ENCODE results near the gene SMURF2. TPM values are rescaled to one million over a fixed set of nuclear protein-coding genes. Genes with fewer than 3 reads are reported as not detected.

The SMURF2 gene
- total RNA-seq, 1 donor from 2014 or later = 39.6 TPM

DNA sequence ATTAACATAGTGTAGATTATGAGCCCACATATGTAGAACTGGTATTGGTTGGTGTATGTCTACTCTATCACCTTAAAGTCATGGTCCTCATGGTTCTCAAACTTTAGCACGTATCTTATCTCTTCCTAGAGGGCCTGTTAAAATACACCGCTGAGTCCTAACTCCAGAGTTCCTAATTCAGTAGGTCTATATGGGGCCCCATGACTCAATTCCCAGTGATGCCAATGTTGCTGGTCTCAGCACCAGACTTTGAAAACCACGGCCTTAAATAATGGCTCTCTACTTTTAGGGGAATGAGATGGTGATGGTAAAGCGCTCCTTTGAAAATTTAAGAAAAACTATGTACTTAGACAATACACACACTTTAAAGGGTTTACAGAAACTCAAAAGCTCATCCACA lies 36.6 kb downstream of the SMURF2 start:
- Histone ChIP-seq H3K4me3 (no peak overlapping the region), H3K4me1 (peaks cover 58% of the 10 kb centered on the region), H3K9me3 (no peaks in the 10 kb centered on the region), H3K27ac (no peak overlapping the region), H3K27me3 (ENCODE audit: low read depth) (no peaks in the 10 kb centered on the region), H3K36me3 (no peaks in the 10 kb centered on the region)
- TF ChIP-seq, protein P1, sequence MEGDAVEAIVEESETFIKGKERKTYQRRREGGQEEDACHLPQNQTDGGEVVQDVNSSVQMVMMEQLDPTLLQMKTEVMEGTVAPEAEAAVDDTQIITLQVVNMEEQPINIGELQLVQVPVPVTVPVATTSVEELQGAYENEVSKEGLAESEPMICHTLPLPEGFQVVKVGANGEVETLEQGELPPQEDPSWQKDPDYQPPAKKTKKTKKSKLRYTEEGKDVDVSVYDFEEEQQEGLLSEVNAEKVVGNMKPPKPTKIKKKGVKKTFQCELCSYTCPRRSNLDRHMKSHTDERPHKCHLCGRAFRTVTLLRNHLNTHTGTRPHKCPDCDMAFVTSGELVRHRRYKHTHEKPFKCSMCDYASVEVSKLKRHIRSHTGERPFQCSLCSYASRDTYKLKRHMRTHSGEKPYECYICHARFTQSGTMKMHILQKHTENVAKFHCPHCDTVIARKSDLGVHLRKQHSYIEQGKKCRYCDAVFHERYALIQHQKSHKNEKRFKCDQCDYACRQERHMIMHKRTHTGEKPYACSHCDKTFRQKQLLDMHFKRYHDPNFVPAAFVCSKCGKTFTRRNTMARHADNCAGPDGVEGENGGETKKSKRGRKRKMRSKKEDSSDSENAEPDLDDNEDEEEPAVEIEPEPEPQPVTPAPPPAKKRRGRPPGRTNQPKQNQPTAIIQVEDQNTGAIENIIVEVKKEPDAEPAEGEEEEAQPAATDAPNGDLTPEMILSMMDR (IDR thresholded peaks at IDR 0.05) = no peak
- ATAC-seq (no peak), DNase-seq (no peak)
- intact Hi-C loops (cut with DNase I) = no loop called here

DNA sequence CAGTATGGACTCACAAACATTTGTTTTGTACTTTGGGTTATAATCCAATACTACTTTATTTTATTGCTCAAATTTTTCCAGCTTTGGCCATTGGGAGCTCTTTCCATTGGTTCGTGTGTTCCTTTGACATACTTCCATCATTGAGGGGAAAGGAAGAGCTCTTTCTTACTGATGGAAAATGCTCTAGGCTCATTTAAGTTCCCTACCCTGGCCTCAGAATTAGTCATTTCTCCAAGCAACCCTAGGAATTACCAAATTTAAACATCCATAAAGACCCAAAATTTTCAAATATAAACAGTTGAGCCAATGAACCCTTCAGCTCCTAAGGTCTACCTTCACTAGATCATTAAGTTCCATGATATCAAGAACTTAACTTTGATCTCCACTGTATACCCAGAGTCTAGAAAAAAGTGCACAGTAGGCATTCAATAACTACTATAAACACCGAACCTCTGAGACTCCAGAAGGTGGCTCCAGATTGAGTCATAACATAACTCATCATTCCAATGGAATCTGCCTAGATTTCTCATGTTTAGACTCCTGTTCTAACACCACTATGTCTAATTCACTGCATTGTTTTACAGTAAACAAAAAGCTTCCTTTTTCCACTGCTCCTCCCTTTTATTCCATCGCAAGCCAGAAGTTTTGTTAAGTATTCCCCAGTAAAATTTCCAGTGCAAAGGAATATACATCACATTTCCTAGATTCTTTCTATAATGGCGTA lies 39.0 kb downstream of the SMURF2 start:
- H3K27me3 ChIP-seq (ENCODE audit: low read depth) = no peaks in the 10 kb centered on the region
- no peaks in the 10 kb centered on the region for H3K36me3 ChIP-seq
- no peak overlapping the region for H3K27ac ChIP-seq
- TF ChIP-seq, protein P1 (IDR thresholded peaks at IDR 0.05) = no peak
- no peaks in the 10 kb centered on the region for H3K9me3 ChIP-seq
- intact Hi-C loops (cut with DNase I) = no loop called here
- H3K4me1 ChIP-seq = peaks cover 33% of the 10 kb centered on the region
- DNase-seq (no peak), ATAC-seq (no peak)
- no peak overlapping the region for H3K4me3 ChIP-seq

DNA sequence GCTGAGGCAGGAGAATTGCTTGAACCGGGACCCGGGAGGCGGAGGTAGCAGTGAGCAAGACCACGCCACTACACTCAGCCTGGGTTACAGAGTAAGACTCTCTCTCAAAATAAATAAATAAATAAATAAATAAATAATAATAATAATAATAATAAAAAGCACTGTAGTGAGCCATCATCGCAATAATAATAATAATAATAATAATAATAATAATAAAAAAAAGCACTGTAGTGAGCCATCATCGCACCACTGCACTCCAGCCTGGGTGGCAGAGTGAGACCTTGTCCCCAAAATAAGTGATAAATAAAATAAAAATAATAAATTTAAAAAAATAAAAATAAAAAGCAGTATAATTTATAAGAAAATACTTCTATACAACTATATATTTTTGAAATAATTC lies 40.3 kb downstream of the SMURF2 start:
- ATAC-seq = no peak
- no peaks in the 10 kb centered on the region for H3K9me3 ChIP-seq
- H3K27ac ChIP-seq = no peak overlapping the region
- no peaks in the 10 kb centered on the region for H3K36me3 ChIP-seq
- no peak overlapping the region for H3K4me3 ChIP-seq
- peaks cover 20% of the 10 kb centered on the region for H3K4me1 ChIP-seq
- intact Hi-C loops (cut with DNase I) = no loop called here
- DNase-seq = no peak
- TF ChIP-seq, protein P1 (IDR thresholded peaks at IDR 0.05) = no peak
- no peaks in the 10 kb centered on the region for H3K27me3 ChIP-seq (ENCODE audit: low read depth)

DNA sequence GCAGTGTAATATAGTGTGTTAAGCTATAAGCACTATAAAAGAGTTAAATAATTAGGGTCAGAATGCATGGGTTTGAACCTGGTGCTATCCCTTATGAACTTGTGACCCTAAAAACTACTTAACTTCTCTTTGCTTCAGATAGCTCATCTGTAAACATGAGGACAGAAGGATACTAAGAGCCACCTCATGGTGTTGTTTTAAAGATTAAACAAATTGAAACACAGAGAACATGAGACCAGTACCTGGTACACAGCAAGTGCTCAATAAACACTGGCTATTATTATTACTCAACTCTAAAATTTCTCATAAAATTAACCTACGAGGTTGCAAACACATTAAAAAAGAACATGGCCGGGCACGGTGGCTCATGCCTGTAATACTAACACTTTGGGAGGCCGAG lies 43.3 kb downstream of the SMURF2 start:
- Histone ChIP-seq H3K27me3 (ENCODE audit: low read depth) (no peaks in the 10 kb centered on the region), H3K36me3 (no peaks in the 10 kb centered on the region), H3K27ac (no peak overlapping the region), H3K4me3 (no peak overlapping the region), H3K9me3 (no peaks in the 10 kb centered on the region), H3K4me1 (peaks cover 42% of the 10 kb centered on the region)
- ATAC-seq (no peak), DNase-seq (no peak)
- TF ChIP-seq, protein P1 (IDR thresholded peaks at IDR 0.05) = no peak
- intact Hi-C loops (cut with DNase I) = no loop called here

DNA sequence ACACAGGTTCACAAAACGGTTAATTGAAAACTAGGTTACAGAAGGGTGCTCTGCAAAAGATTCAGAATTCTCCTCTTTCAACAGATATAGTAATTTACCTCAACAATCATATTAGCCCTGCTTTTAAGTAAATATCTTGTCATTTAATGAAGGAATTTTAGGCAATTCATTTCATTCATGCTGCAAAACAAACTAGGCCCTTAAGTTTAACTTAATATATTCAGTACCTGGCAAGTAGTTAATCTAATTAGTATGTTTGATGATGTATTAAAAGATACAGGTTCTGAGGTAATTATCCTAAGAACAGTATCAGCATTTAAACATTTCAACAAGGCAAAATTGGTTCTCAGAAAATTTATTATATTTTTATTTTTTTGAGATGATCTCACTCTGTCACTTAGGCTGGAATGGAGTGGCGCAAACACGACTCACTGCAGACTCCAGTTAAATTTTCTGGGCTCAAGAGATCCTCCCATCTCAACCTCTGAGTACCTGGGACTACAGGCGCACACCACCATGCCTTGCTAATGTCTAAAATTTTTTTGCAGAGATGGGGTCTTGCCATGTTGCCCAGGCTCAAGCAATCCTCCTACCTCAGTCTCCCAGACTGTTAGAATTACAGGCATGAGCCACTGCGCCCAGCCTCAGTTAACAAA lies 44.9 kb downstream of the SMURF2 start:
- DNase-seq (no peak), ATAC-seq (no peak)
- Histone ChIP-seq H3K27me3 (ENCODE audit: low read depth) (no peaks in the 10 kb centered on the region), H3K27ac (no peak overlapping the region), H3K4me1 (peaks cover 39% of the 10 kb centered on the region), H3K36me3 (no peaks in the 10 kb centered on the region), H3K9me3 (no peaks in the 10 kb centered on the region), H3K4me3 (no peak overlapping the region)
- intact Hi-C loops (cut with DNase I) = no loop called here
- TF ChIP-seq, protein P1 (IDR thresholded peaks at IDR 0.05) = no peak
